H9 (cell line): ENCODE results near the gene DYRK4. TPM values are rescaled to one million over a fixed set of nuclear protein-coding genes. Genes with fewer than 3 reads are reported as not detected.

ENCODE experiments used
- DNase-seq: peaks from one replicate; pipeline ENCODE4 v3.0.0-alpha.2; 2017
- H2AFZ ChIP-seq: one replicate; pipeline ENCODE4 v1.6.1; 2013; ENCODE audit warnings: mild to moderate bottlenecking, low read length, control low read depth, moderate library complexity
- H2AK5ac ChIP-seq: 2 replicates; pipeline ENCODE4 v1.6.1; 2013; ENCODE audit warnings: low read length, control low read depth, mixed read lengths; ENCODE audit not compliant: insufficient read length
- H2BK120ac ChIP-seq: one replicate; pipeline ENCODE4 v1.6.1; 2013; ENCODE audit warnings: low read depth, mild to moderate bottlenecking, low read length, control low read depth, inconsistent platforms; ENCODE audit not compliant: poor library complexity, severe bottlenecking
- H2BK12ac ChIP-seq: 2 replicates; pipeline ENCODE4 v1.6.1; 2013; ENCODE audit warnings: low read length, control low read depth, mixed read lengths, low read depth; ENCODE audit not compliant: insufficient read length
- H2BK15ac ChIP-seq: 2 replicates; pipeline ENCODE4 v1.6.1; 2013; ENCODE audit warnings: low read depth, low read length, control low read depth
- H2BK20ac ChIP-seq: one replicate; pipeline ENCODE4 v1.6.1; 2013; ENCODE audit warnings: low read depth, mild to moderate bottlenecking, low read length, control low read depth, inconsistent platforms; ENCODE audit not compliant: poor library complexity, severe bottlenecking
- H2BK5ac ChIP-seq: 2 replicates; pipeline ENCODE4 v1.6.1; 2013; ENCODE audit warnings: low read length, control low read depth, mixed read lengths; ENCODE audit not compliant: insufficient read length
- H3K14ac ChIP-seq: 2 replicates; pipeline ENCODE4 v1.6.1; 2013; ENCODE audit warnings: low read length, control low read depth; ENCODE audit not compliant: insufficient read depth
- H3K18ac ChIP-seq: 2 replicates; pipeline ENCODE4 v1.6.1; 2013; ENCODE audit warnings: low read depth, mild to moderate bottlenecking, mixed read lengths, low read length, control low read depth; ENCODE audit not compliant: insufficient read length
- H3K23ac ChIP-seq: 2 replicates; pipeline ENCODE4 v1.6.1; 2013; ENCODE audit warnings: low read length, control low read depth, mixed read lengths, low read depth; ENCODE audit not compliant: insufficient read length
- H3K23me2 ChIP-seq: 2 replicates; pipeline ENCODE4 v1.6.1; 2013; ENCODE audit warnings: low read depth, mild to moderate bottlenecking, mixed read lengths, low read length, control low read depth; ENCODE audit not compliant: insufficient read length, poor library complexity, severe bottlenecking
- H3K27ac ChIP-seq: 2 replicates; pipeline ENCODE4 v1.5.1; 2013; ENCODE audit warnings: low read length, control low read depth, mixed read lengths, low read depth; ENCODE audit not compliant: insufficient read length
- H3K27me3 ChIP-seq: 2 replicates; pipeline ENCODE4 v1.6.1; 2013; ENCODE audit warnings: low read length, control low read depth, inconsistent platforms; ENCODE audit not compliant: insufficient read depth
- H3K4ac ChIP-seq: 2 replicates; pipeline ENCODE4 v1.6.1; 2013; ENCODE audit warnings: low read depth, mild to moderate bottlenecking, control low read depth, inconsistent platforms, low read length, moderate library complexity
- H3K4me1 ChIP-seq: 2 replicates; pipeline ENCODE4 v1.6.1; 2013; ENCODE audit warnings: low read length, control low read depth, inconsistent platforms; ENCODE audit not compliant: insufficient read depth
- H3K4me2 ChIP-seq: 2 replicates; pipeline ENCODE4 v1.6.1; 2013; ENCODE audit warnings: low read length, control low read depth, mixed read lengths; ENCODE audit not compliant: insufficient read length, insufficient read depth
- H3K56ac ChIP-seq: 2 replicates; pipeline ENCODE4 v1.6.1; 2013; ENCODE audit warnings: low read depth, mild to moderate bottlenecking, mixed read lengths, low read length, control low read depth; ENCODE audit not compliant: insufficient read length
- H3K79me1 ChIP-seq: 2 replicates; pipeline ENCODE4 v1.6.1; 2013; ENCODE audit warnings: low read depth, mild to moderate bottlenecking, moderate library complexity, low read length, control low read depth, inconsistent platforms; ENCODE audit not compliant: insufficient read depth, poor library complexity, severe bottlenecking
- H3K79me2 ChIP-seq: 2 replicates; pipeline ENCODE4 v1.6.1; 2013; ENCODE audit warnings: low read length, control low read depth, inconsistent platforms; ENCODE audit not compliant: insufficient read depth
- H3K9ac ChIP-seq: 2 replicates; pipeline ENCODE4 v1.6.1; 2013; ENCODE audit warnings: low read length, control low read depth, mixed read lengths; ENCODE audit not compliant: insufficient read length; ENCODE audit errors: extremely low read depth
- H3K9me3 ChIP-seq: one replicate; pipeline ENCODE4 v1.6.1; 2013; ENCODE audit warnings: low read depth, low read length, inconsistent platforms; ENCODE audit not compliant: control insufficient read depth
- H3T11ph ChIP-seq: one replicate; pipeline ENCODE4 v1.6.1; 2013; ENCODE audit warnings: mild to moderate bottlenecking, low read length, control low read depth, inconsistent platforms
- H4K20me1 ChIP-seq: one replicate; pipeline ENCODE4 v1.6.1; 2013; ENCODE audit not compliant: control insufficient read depth, insufficient read length, insufficient read depth
- H4K5ac ChIP-seq: 2 replicates; pipeline ENCODE4 v1.6.1; 2013; ENCODE audit warnings: low read depth, mild to moderate bottlenecking, mixed read lengths, low read length, control low read depth; ENCODE audit not compliant: insufficient read length
- H4K8ac ChIP-seq: replicated peaks from 2 replicates; pipeline ENCODE4 v1.6.1; 2013; ENCODE audit warnings: low read length, control low read depth, mixed read lengths, low read depth; ENCODE audit not compliant: insufficient read length
- H4K91ac ChIP-seq: 2 replicates; pipeline ENCODE4 v1.6.1; 2013; ENCODE audit warnings: low read depth, mild to moderate bottlenecking, moderate library complexity, mixed read lengths, low read length, control low read depth; ENCODE audit not compliant: insufficient read length
- H3K27ac Mint-ChIP-seq, 3 experiments: 2 replicates in 2 of 3; 3 replicates in 1 of 3; pipeline ENCODE4 v1.8.0; 2020 to 2021; ENCODE audit warnings: mixed read lengths in 3 of 3, mild to moderate bottlenecking in 1 of 3, moderate library complexity in 1 of 3
- H3K27me3 Mint-ChIP-seq: 2 replicates; pipeline ENCODE4 v1.8.0; 2021; ENCODE audit warnings: low read depth, mild to moderate bottlenecking, moderate library complexity, mixed read lengths
- H3K36me3 Mint-ChIP-seq, 3 experiments: 2 replicates in 2 of 3; 3 replicates in 1 of 3; pipeline ENCODE4 v1.8.0; 2020 to 2021; ENCODE audit warnings: low read depth in 3 of 3, mixed read lengths in 3 of 3; ENCODE audit not compliant: insufficient read depth in 1 of 3
- H3K4me1 Mint-ChIP-seq, 2 experiments: 2 replicates each; pipeline ENCODE4 v1.8.0; 2020; ENCODE audit warnings: mixed read lengths in 2 of 2
- H3K4me3 Mint-ChIP-seq, 2 experiments: 2 replicates in 1 of 2; 3 replicates in 1 of 2; pipeline ENCODE4 v1.8.0; 2020 to 2021; ENCODE audit warnings: mild to moderate bottlenecking in 2 of 2, mixed read lengths in 2 of 2, moderate library complexity in 1 of 2
- H3K9me3 Mint-ChIP-seq, 2 experiments: 2 replicates in 1 of 2; 3 replicates in 1 of 2; pipeline ENCODE4 v1.8.0; 2020; ENCODE audit warnings: mild to moderate bottlenecking in 2 of 2, mixed read lengths in 2 of 2, moderate library complexity in 1 of 2
- WGBS: extraction: QIAGEN DNeasy Blood & Tissue Kit; methylation state at CpG from one replicate; pipeline ENCODE4 v1.1.7; 2013; ENCODE audit warnings: missing lambda C conversion rate, low lambda C conversion rate, mixed read lengths; ENCODE audit not compliant: insufficient read length; ENCODE audit errors: extremely low coverage; 5-methylcytosine and 5-hydroxymethylcytosine counted together
- total RNA-seq: library from RNA; stranded (reverse); gene quantifications from 2 replicates; pipeline ENCODE4 v1.2.1, GENCODE V29; 2021
- TF ChIP-seq, protein P1 (sequence below): fragments of 200-600 bp; sonication (generic); conservative IDR thresholded peaks from 3 replicates; pipeline ENCODE4 v1.8.0; 2021; ENCODE audit warnings: antibody characterized with exemption, mild to moderate bottlenecking

The DYRK4 gene
- total RNA-seq, 1 experiment from 2014 or later = 15.5 TPM

DNA sequence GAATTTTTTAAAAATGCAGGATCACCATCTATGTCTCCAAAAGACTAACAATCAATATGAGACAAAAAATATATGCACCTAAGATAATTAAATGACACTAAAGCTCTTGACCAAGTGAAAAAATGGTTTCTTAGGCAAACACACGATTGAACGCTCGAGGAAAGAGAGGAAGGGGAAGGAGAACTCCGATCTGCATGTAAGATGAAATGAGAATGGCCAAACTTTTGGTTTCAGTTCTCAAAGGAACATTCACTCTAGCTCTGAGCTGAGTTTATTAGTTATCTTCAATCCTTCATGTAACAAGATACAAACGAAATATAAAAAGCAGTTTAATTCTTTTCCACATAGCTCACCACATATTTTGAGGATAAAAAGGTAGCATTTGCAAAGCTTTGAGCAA lies 2.8 kb downstream of the DYRK4 start:
- Mint-ChIP-seq H3K9me3 (no peaks in the 10 kb centered on the region; a peak in 1 of 5 replicates), H3K4me3 (no peak overlapping the region), H3K36me3 (peaks cover 0 to 10% (median 9%) of the 10 kb centered on the region in 3 experiments; a peak in 5 of 7 replicates), H3K4me1 (peaks cover 12 to 16% of the 10 kb centered on the region in 2 experiments), H3K27ac (no peak overlapping the region), H3K27me3 (peaks cover 27% of the 10 kb centered on the region)
- H3K23ac ChIP-seq = no peak overlapping the region
- H3K23me2 ChIP-seq = peaks cover 3% of the 10 kb centered on the region
- no peaks in the 10 kb centered on the region for H3K9me3 ChIP-seq
- no peaks in the 10 kb centered on the region for H4K20me1 ChIP-seq
- H4K91ac ChIP-seq = no peak overlapping the region
- H2BK20ac ChIP-seq = no peak overlapping the region
- H3K79me1 ChIP-seq = no peaks in the 10 kb centered on the region
- H2AK5ac ChIP-seq = no peak overlapping the region
- TF ChIP-seq, protein P1, sequence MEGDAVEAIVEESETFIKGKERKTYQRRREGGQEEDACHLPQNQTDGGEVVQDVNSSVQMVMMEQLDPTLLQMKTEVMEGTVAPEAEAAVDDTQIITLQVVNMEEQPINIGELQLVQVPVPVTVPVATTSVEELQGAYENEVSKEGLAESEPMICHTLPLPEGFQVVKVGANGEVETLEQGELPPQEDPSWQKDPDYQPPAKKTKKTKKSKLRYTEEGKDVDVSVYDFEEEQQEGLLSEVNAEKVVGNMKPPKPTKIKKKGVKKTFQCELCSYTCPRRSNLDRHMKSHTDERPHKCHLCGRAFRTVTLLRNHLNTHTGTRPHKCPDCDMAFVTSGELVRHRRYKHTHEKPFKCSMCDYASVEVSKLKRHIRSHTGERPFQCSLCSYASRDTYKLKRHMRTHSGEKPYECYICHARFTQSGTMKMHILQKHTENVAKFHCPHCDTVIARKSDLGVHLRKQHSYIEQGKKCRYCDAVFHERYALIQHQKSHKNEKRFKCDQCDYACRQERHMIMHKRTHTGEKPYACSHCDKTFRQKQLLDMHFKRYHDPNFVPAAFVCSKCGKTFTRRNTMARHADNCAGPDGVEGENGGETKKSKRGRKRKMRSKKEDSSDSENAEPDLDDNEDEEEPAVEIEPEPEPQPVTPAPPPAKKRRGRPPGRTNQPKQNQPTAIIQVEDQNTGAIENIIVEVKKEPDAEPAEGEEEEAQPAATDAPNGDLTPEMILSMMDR = no peak
- no peak overlapping the region for H3K18ac ChIP-seq
- H3K27me3 ChIP-seq = peaks cover 9% of the 10 kb centered on the region; the same call in 1 of the 2 replicates
- no peak overlapping the region for H2BK120ac ChIP-seq
- no peak overlapping the region for H3K4ac ChIP-seq
- H4K8ac ChIP-seq = no peak overlapping the region
- no peak for DNase-seq
- H3K14ac ChIP-seq = no peak overlapping the region
- WGBS = no CpG with 5 or more reads among the region's 5 CpGs
- H3K4me2 ChIP-seq = no peak overlapping the region
- H3K56ac ChIP-seq = no peak overlapping the region
- no peaks in the 10 kb centered on the region for H3K79me2 ChIP-seq
- H2AFZ ChIP-seq = no peak overlapping the region
- H2BK15ac ChIP-seq = no peak overlapping the region
- H3K4me1 ChIP-seq = no peaks in the 10 kb centered on the region
- H3K27ac ChIP-seq = no peak overlapping the region
- no peak overlapping the region for H2BK12ac ChIP-seq
- no peak overlapping the region for H3T11ph ChIP-seq
- no peak overlapping the region for H2BK5ac ChIP-seq
- no peak overlapping the region for H4K5ac ChIP-seq
- no peak overlapping the region for H3K9ac ChIP-seq
